ENCODE measurements around the gene ART4. TPM values are rescaled to one million over a fixed set of nuclear protein-coding genes. Genes with fewer than 3 reads are reported as not detected.

Gene ART4
- total RNA-seq, 1 experiment from 2014 or later: not detected

DNA sequence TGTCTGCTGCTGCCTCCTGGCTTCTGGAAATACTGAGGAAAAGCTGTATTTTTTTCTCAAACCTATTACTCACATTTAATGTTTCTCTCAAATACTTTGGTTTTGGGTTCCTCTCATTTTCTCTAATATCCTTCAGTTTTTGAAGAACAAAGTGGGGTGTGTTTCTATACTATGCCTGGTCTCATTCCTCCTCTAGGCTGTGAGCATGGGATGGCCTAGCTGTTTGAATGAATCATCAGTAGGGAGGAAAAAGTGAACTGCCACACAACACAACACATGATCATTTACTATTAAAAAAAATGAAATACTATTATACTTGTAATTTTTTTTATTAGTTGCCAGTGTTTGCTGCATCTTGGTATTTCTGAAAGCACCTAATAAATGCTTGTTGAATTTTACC, 18.1 kb downstream of the ART4 start:
- POLR2A ChIA-PET: no interaction called here
- no peak overlapping the region for H3K4me3 ChIP-seq (ENCODE audit: low read depth in 2 of 2, low read length in 2 of 2)
- TF ChIP-seq REST (IDR thresholded peaks at IDR 0.05; ENCODE audit: insufficient read depth in 1 of 2, low read depth in 2 of 2, low read length in 1 of 2) (no peak), TCF7L2 (IDR thresholded peaks at IDR 0.05; ENCODE audit: low read depth, low read length) (no peak), SIN3A (IDR thresholded peaks at IDR 0.05; ENCODE audit: borderline replicate concordance, insufficient read depth, low read depth, low read length) (no peak), POLR2AphosphoS5 (IDR thresholded peaks at IDR 0.05; ENCODE audit: low read depth, low read length) (no peak)
- TF ChIP-seq, protein P1, sequence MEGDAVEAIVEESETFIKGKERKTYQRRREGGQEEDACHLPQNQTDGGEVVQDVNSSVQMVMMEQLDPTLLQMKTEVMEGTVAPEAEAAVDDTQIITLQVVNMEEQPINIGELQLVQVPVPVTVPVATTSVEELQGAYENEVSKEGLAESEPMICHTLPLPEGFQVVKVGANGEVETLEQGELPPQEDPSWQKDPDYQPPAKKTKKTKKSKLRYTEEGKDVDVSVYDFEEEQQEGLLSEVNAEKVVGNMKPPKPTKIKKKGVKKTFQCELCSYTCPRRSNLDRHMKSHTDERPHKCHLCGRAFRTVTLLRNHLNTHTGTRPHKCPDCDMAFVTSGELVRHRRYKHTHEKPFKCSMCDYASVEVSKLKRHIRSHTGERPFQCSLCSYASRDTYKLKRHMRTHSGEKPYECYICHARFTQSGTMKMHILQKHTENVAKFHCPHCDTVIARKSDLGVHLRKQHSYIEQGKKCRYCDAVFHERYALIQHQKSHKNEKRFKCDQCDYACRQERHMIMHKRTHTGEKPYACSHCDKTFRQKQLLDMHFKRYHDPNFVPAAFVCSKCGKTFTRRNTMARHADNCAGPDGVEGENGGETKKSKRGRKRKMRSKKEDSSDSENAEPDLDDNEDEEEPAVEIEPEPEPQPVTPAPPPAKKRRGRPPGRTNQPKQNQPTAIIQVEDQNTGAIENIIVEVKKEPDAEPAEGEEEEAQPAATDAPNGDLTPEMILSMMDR (IDR thresholded peaks at IDR 0.05): no peak
- CTCF ChIA-PET: no interaction called here
- in situ Hi-C loops (cut with HindIII; ENCODE audit: low pct_unique_long_range_greater_than_20kb, low sequenced_read_pairs): no loop called here
- BruUV-seq (replicated peaks): no TSS peak
- no peak overlapping the region for H3K27ac ChIP-seq (ENCODE audit: low read length)
- no peak for DNase-seq (ENCODE audit: low read depth, low spot score)
- H3K27me3 ChIP-seq (ENCODE audit: control insufficient read depth, insufficient read depth, low read length): no peaks in the 10 kb centered on the region
- no peaks in the 10 kb centered on the region for H3K4me1 ChIP-seq (ENCODE audit: control insufficient read depth, insufficient read depth, low read length)
- no peak for ATAC-seq
- H3K9me3 ChIP-seq (ENCODE audit: control insufficient read depth, insufficient read depth, low read depth, low read length): no peaks in the 10 kb centered on the region
- intact Hi-C loops (cut with micrococcal nuclease; ENCODE audit: unreplicated experiment): no loop called here
- no peaks in the 10 kb centered on the region for H3K36me3 ChIP-seq (ENCODE audit: control insufficient read depth, insufficient read depth, low read length)

GRCh38 chr12:14824012-14824634, 19.2 kb downstream of the ART4 start:
- ChIA-PET POLR2A (no interaction called here), CTCF (no interaction called here)
- H3K4me1 ChIP-seq (ENCODE audit: control insufficient read depth, insufficient read depth, low read length): no peaks in the 10 kb centered on the region
- H3K27ac ChIP-seq (ENCODE audit: low read length): no peak overlapping the region
- TF ChIP-seq, protein P1 (IDR thresholded peaks at IDR 0.05): no peak
- TF ChIP-seq POLR2AphosphoS5 (IDR thresholded peaks at IDR 0.05; ENCODE audit: low read depth, low read length): no peak
- TF ChIP-seq REST (IDR thresholded peaks at IDR 0.05; ENCODE audit: insufficient read depth in 1 of 2, low read depth in 2 of 2, low read length in 1 of 2): no peak
- TF ChIP-seq TCF7L2 (IDR thresholded peaks at IDR 0.05; ENCODE audit: low read depth, low read length): no peak
- no peak for TF ChIP-seq SIN3A (IDR thresholded peaks at IDR 0.05; ENCODE audit: borderline replicate concordance, insufficient read depth, low read depth, low read length)
- ATAC-seq: no peak
- no peaks in the 10 kb centered on the region for H3K36me3 ChIP-seq (ENCODE audit: control insufficient read depth, insufficient read depth, low read length)
- no peak for DNase-seq (ENCODE audit: low read depth, low spot score)
- no TSS peak for BruUV-seq (replicated peaks)
- no peak overlapping the region for H3K4me3 ChIP-seq (ENCODE audit: low read depth in 2 of 2, low read length in 2 of 2)
- in situ Hi-C loops (cut with HindIII; ENCODE audit: low pct_unique_long_range_greater_than_20kb, low sequenced_read_pairs): no loop called here
- intact Hi-C loops (cut with micrococcal nuclease; ENCODE audit: unreplicated experiment): no loop called here
- no peaks in the 10 kb centered on the region for H3K9me3 ChIP-seq (ENCODE audit: control insufficient read depth, insufficient read depth, low read depth, low read length)
- no peaks in the 10 kb centered on the region for H3K27me3 ChIP-seq (ENCODE audit: control insufficient read depth, insufficient read depth, low read length)

Measured in Panc1 (cell line).